ENCODE measurements around the gene FOXP1. TPM values are rescaled to one million over a fixed set of nuclear protein-coding genes. Genes with fewer than 3 reads are reported as not detected.

The FOXP1 gene
- polyA plus RNA-seq, 1 donor (not counting 4 experiments of a cell fraction or from before 2014, with no cell fraction given), result 14.6 TPM

DNA sequence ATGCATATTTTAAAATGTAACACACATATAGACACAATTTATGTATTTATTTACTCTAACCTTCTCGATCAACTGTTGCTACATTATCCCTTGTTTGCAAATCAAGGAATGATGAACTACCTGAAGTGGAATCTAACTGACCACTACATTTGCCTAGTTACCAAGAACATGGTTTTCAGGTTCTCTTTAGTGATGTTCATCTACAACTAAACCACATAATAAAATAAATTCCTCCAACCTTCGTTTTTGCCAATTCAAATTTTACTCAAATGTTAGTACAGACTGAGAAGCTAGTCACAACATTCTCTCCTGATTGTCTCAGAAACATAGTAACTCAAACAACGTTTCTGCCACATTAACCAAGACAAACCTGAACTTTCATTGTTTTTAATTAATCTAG is 521.9 kb downstream of the FOXP1 start:
- H3K79me2 ChIP-seq (ENCODE audit: control insufficient read depth, insufficient read depth, low read length), result peaks cover 62% of the 10 kb centered on the region
- no peak overlapping the region for H2AFZ ChIP-seq (ENCODE audit: control insufficient read depth, low read length)
- dilution Hi-C loops (cut with MboI; ENCODE audit: extremely low pct_ligation_motif_present, low sequenced_read_pairs), result no loop called here
- H4K20me1 ChIP-seq (ENCODE audit: control insufficient read depth, extremely low read depth, insufficient read depth, low read length), result no peaks in the 10 kb centered on the region
- DNase-seq (ENCODE audit: low read depth, low spot score), result no peak
- no peaks in the 10 kb centered on the region for H3K27me3 ChIP-seq (ENCODE audit: control insufficient read depth, extremely low read depth, insufficient read depth, low read length)
- H3K9me3 ChIP-seq (ENCODE audit: control insufficient read depth, low read depth, low read length), result no peaks in the 10 kb centered on the region
- H3K9me1 ChIP-seq (ENCODE audit: control insufficient read depth, extremely low read depth, insufficient read depth, low read length), result no peaks in the 10 kb centered on the region
- no peak for TF ChIP-seq EZH2 (IDR thresholded peaks at IDR 0.05; ENCODE audit: low read length)
- TF ChIP-seq, protein P1, sequence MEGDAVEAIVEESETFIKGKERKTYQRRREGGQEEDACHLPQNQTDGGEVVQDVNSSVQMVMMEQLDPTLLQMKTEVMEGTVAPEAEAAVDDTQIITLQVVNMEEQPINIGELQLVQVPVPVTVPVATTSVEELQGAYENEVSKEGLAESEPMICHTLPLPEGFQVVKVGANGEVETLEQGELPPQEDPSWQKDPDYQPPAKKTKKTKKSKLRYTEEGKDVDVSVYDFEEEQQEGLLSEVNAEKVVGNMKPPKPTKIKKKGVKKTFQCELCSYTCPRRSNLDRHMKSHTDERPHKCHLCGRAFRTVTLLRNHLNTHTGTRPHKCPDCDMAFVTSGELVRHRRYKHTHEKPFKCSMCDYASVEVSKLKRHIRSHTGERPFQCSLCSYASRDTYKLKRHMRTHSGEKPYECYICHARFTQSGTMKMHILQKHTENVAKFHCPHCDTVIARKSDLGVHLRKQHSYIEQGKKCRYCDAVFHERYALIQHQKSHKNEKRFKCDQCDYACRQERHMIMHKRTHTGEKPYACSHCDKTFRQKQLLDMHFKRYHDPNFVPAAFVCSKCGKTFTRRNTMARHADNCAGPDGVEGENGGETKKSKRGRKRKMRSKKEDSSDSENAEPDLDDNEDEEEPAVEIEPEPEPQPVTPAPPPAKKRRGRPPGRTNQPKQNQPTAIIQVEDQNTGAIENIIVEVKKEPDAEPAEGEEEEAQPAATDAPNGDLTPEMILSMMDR (optimal IDR thresholded peaks at IDR 0.05 in 1 of 3, IDR thresholded peaks at IDR 0.05 in 1 of 3, conservative IDR thresholded peaks at IDR 0.05 in 1 of 3; ENCODE audit: extremely low read depth in 1 of 3, insufficient read depth in 2 of 3, low read length in 3 of 3), result no peak
- H3K36me3 ChIP-seq (ENCODE audit: control insufficient read depth in 2 of 2, extremely low read depth in 1 of 2, insufficient read depth in 2 of 2, low read length in 2 of 2), result no peaks in the 10 kb centered on the region
- H3K9ac ChIP-seq (ENCODE audit: control insufficient read depth, extremely low read depth, insufficient read depth, low read length), result peak overlapping the region; percentile 93
- FAIRE-seq, result peak; percentile 43
- H3K4me3 ChIP-seq (ENCODE audit: control insufficient read depth in 2 of 3, extremely low read depth in 1 of 3, insufficient read depth in 2 of 3, low read depth in 1 of 3, low read length in 3 of 3), result peak overlapping the region in 2 of 3 experiments; percentile 70 to 91
- H3K27ac ChIP-seq (ENCODE audit: control insufficient read depth, insufficient read depth, low read length), result peak overlapping the region; percentile 86
- H3K4me1 ChIP-seq (ENCODE audit: control insufficient read depth, extremely low read depth, insufficient read depth, low read length), result peaks cover 60% of the 10 kb centered on the region
- peak overlapping the region; percentile 98 for H3K4me2 ChIP-seq (ENCODE audit: control insufficient read depth, extremely low read depth, insufficient read depth, low read depth, low read length)

DNA sequence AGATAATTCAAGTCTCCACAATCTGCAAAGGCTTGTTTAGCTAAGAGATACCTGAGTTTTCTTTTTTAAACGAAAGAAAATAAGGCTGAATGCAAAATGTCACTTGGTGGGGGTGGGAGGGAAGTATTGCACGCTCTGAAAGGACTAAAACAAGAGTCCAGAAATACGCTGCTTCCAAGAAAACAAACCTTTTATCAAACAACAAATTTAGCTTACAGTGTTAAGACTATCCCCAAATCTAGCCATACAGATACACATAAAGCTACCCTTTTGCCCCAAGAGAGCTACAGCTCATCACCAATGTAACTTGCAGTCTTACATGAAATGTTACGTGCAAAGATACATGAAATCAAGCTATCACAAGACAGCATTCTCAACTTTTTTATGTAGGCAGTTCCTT is 522.5 kb downstream of the FOXP1 start:
- Histone ChIP-seq H3K36me3 (ENCODE audit: control insufficient read depth in 2 of 2, extremely low read depth in 1 of 2, insufficient read depth in 2 of 2, low read length in 2 of 2) (no peaks in the 10 kb centered on the region), H3K4me1 (ENCODE audit: control insufficient read depth, extremely low read depth, insufficient read depth, low read length) (peaks cover 60% of the 10 kb centered on the region), H3K9me1 (ENCODE audit: control insufficient read depth, extremely low read depth, insufficient read depth, low read length) (no peaks in the 10 kb centered on the region), H3K27me3 (ENCODE audit: control insufficient read depth, extremely low read depth, insufficient read depth, low read length) (no peaks in the 10 kb centered on the region), H2AFZ (ENCODE audit: control insufficient read depth, low read length) (no peak overlapping the region), H4K20me1 (ENCODE audit: control insufficient read depth, extremely low read depth, insufficient read depth, low read length) (no peaks in the 10 kb centered on the region), H3K79me2 (ENCODE audit: control insufficient read depth, insufficient read depth, low read length) (peaks cover 66% of the 10 kb centered on the region), H3K9ac (ENCODE audit: control insufficient read depth, extremely low read depth, insufficient read depth, low read length) (peak overlapping the region; percentile 19), H3K27ac (ENCODE audit: control insufficient read depth, insufficient read depth, low read length) (peak overlapping the region; percentile 97), H3K4me3 (ENCODE audit: control insufficient read depth in 2 of 3, extremely low read depth in 1 of 3, insufficient read depth in 2 of 3, low read depth in 1 of 3, low read length in 3 of 3) (peak overlapping the region in 2 of 3 experiments; percentile 25 to 70), H3K4me2 (ENCODE audit: control insufficient read depth, extremely low read depth, insufficient read depth, low read depth, low read length) (peak overlapping the region; percentile 98), H3K9me3 (ENCODE audit: control insufficient read depth, low read depth, low read length) (no peaks in the 10 kb centered on the region)
- dilution Hi-C loops (cut with MboI; ENCODE audit: extremely low pct_ligation_motif_present, low sequenced_read_pairs), result no loop called here
- TF ChIP-seq, protein P1 (optimal IDR thresholded peaks at IDR 0.05 in 1 of 3, IDR thresholded peaks at IDR 0.05 in 1 of 3, conservative IDR thresholded peaks at IDR 0.05 in 1 of 3; ENCODE audit: extremely low read depth in 1 of 3, insufficient read depth in 2 of 3, low read length in 3 of 3), result no peak
- TF ChIP-seq EZH2 (IDR thresholded peaks at IDR 0.05; ENCODE audit: low read length), result no peak
- DNase-seq (ENCODE audit: low read depth, low spot score) (no peak), FAIRE-seq (peak; percentile 17)

All from keratinocyte (primary cell).